Heart left ventricle (tissue), 16 donors: Measurements from ENCODE around the gene DNM1. TPM values are rescaled to one million over a fixed set of nuclear protein-coding genes. Genes with fewer than 3 reads are reported as not detected.

Experiments used
- ATAC-seq, 4 donors: fragments of 200-7000 bp; cut with Tn5 transposase; one replicate each; pipeline ENCODE4 v1.9.1; 2020 to 2022; ENCODE audit warnings: moderate library complexity in 4 of 4, mild to moderate bottlenecking in 3 of 4, moderate number of reproducible peaks in 1 of 4
- DNase-seq, 5 donors: peaks; one replicate each; pipeline ENCODE4 v3.0.0-alpha.2; 2020
- H3K27ac ChIP-seq, 12 donors: fragments of 200-600 bp; sonication (generic) in 4 of 12; one replicate each; pipeline versions ENCODE4 v1.5.0 to v1.8.0; 2016 to 2022; ENCODE audit warnings: mild to moderate bottlenecking in 2 of 12
- H3K27me3 ChIP-seq, 9 donors: fragments of 200-600 bp; sonication (generic) in 2 of 9; one replicate each; pipeline versions ENCODE4 v1.5.1 to v1.8.0; 2016 to 2022; ENCODE audit warnings: mild to moderate bottlenecking in 3 of 9
- H3K36me3 ChIP-seq, 9 donors: fragments of 200-600 bp; sonication (generic) in 2 of 9; one replicate each; pipeline versions ENCODE4 v1.5.0 to v1.8.0; 2018 to 2022; ENCODE audit warnings: mild to moderate bottlenecking in 2 of 9
- H3K4me1 ChIP-seq, 12 donors: fragments of 200-600 bp; sonication (generic) in 4 of 12; one replicate each; pipeline versions ENCODE4 v1.5.0 to v1.8.0; 2016 to 2022; ENCODE audit warnings: mild to moderate bottlenecking in 3 of 12
- H3K4me3 ChIP-seq, 12 donors: fragments of 200-600 bp; sonication (generic) in 4 of 12; one replicate each; pipeline versions ENCODE4 v1.5.0 to v1.8.0; 2017 to 2022; ENCODE audit warnings: mild to moderate bottlenecking in 9 of 12, moderate library complexity in 4 of 12
- H3K9me3 ChIP-seq, 12 donors: fragments of 200-600 bp; sonication (generic) in 4 of 12; one replicate each; pipeline versions ENCODE4 v1.5.0 to v1.8.0; 2016 to 2022; ENCODE audit warnings: mild to moderate bottlenecking in 1 of 12
- POLR2A ChIP-seq, 2 donors: fragments of 450-650 bp; IDR thresholded peaks; one replicate each; pipeline ENCODE4 v1.6.1; 2017; ENCODE audit warnings: antibody characterized with exemption in 2 of 2, mild to moderate bottlenecking in 2 of 2, moderate library complexity in 2 of 2
- WGBS, 4 donors: extraction: QIAGEN DNeasy Blood & Tissue Kit in 2 of 4; methylation state at CpG; one replicate each; pipeline versions ENCODE4 v1.1.5 to v1.1.7; 2013 to 2018; 5-methylcytosine and 5-hydroxymethylcytosine counted together
- intact Hi-C, 10 donors: fragments of 100-400 bp; cut with DNase I; formaldehyde crosslinking; loops; one replicate each; pipeline versions ENCODE4 v1.11.1 to v1.14.2; 2022
- polyA plus RNA-seq, 2 donors: library from polyadenylated mRNA; stranded (reverse); fragments of 200-250 nt; gene quantifications; one replicate each; pipeline ENCODE4 v1.2.3, GENCODE V29; 2013
- total RNA-seq, 9 donors: library from RNA; depleted of rRNA in 2 of 9; stranded (reverse); fragments of >200 nt in 2 of 9; fragmentation: NEBNext Ultra II Directional in 3 of 9; extraction: Animal tissue kit (Norgen Biotek cat#: 25700) in 3 of 9; gene quantifications; one replicate each; pipeline versions ENCODE4 v1.1.0 to v1.2.4, GENCODE V29; 2016 to 2023
- TF ChIP-seq, protein P1 (sequence below), 12 donors: fragments of 200-600 bp; sonication (generic) in 4 of 12; IDR thresholded peaks; one replicate each; pipeline versions ENCODE4 v1.5.0 to v1.8.0; 2018 to 2022; ENCODE audit warnings: antibody characterized with exemption in 12 of 12, mild to moderate bottlenecking in 5 of 12
- donor health status: ischemic (EF 13 %, LVEDD 7.1; RV severe dilation, severe dysfunction).
- donor health status: healthy with polysubstance abuse.
- donor health status: DM: no; HTN: yes; CAD: no.
- donor health status: DM: no; HTN: no; CAD: no.
- donor health status: ischemic (EF 25% LVEDD 6.9; RV normal size, moderate dysfunction).
- donor health status: ischemic (EF 25% LVEDD 5.7; RV mildly dilated, moderate dysfunction).
- donor health status: healthy.
- donor health status: DM: yes; HTN: yes; CAD: no.
- donor health status: ischemic (EF 35%, LVEDD 5.7; RV mildly dilated, moderate dysfunction).
- donor health status: nonischemic (EF 11% LVEDD 7.7; RV severe dilation, severe dysfunction).
- donor health status: DM: yes; HTN: yes; CAD: no.
- donor health status: PGD.
- donor health status: ischemic (EF 29% LVEDD 5.4; RV normal size, mild dysfunction).
- donor health status: nonischemic (EF 23%, LVEDD 6.1; RV moderate dilation, normal function).

Gene DNM1
- total and polyA plus RNA-seq, 11 donors = 1.6 to 17.2 (median 3.6) TPM

DNA sequence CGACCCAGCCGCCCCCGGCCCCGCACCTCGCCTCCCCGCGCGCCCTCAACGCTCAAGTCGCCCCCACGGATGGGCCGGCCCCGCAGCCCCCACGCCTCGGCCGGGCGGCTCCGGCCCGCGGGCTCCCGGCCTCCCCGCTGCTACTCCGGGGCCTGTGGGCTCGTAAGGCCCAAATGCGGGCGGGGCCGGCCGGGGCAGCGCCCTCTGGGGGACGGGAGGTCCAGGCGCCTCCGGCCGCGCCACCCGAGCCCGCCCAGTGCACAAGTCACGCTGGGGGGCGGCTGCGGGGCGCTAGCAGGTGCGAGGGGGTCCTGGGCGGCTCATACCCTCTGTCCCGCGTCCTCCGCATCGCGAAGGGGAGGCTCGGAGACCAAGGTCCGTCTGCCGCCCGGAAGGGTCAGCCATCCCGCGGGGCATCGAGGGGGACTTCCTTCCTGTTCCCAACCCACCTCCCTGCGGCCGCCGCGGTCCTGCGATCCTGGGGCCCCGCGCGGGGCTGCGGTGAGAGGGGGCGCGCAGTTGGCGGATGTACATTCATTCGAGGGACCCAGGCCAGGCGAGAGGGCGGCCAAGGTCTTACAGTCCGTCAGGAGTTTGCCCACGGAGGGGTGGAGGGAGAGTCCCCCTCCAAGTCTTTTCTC lies 11.7 kb upstream of the DNM1 start, which contains the start of gene CIZ1:
Gene CIZ1, minus strand, starts transcription at position 167 of the 641 bp plus-strand sequence. CDS start 715 bp downstream, outside the sequence.
- WGBS, 4 donors = 0 to 1% (median 0%) methylated on average over 17 to 71 of the region's 71 CpGs
- H3K27ac ChIP-seq = peak within 1 kb of the TSS; percentile 62 to 93 (median 90)
- H3K36me3 ChIP-seq = peaks cover 0 to 38% (median 31%) of the 10 kb centered on the region in 9 donors
- TF ChIP-seq, protein P1, sequence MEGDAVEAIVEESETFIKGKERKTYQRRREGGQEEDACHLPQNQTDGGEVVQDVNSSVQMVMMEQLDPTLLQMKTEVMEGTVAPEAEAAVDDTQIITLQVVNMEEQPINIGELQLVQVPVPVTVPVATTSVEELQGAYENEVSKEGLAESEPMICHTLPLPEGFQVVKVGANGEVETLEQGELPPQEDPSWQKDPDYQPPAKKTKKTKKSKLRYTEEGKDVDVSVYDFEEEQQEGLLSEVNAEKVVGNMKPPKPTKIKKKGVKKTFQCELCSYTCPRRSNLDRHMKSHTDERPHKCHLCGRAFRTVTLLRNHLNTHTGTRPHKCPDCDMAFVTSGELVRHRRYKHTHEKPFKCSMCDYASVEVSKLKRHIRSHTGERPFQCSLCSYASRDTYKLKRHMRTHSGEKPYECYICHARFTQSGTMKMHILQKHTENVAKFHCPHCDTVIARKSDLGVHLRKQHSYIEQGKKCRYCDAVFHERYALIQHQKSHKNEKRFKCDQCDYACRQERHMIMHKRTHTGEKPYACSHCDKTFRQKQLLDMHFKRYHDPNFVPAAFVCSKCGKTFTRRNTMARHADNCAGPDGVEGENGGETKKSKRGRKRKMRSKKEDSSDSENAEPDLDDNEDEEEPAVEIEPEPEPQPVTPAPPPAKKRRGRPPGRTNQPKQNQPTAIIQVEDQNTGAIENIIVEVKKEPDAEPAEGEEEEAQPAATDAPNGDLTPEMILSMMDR (IDR thresholded peaks at IDR 0.05) = peak; percentile 54 to 98 (median 84)
- TF ChIP-seq POLR2A (IDR thresholded peaks at IDR 0.05) = peak in 1 of 2 donors; percentile 57
- H3K4me1 ChIP-seq = peaks cover 7 to 31% (median 18%) of the 10 kb centered on the region in 12 donors
- no peaks in the 10 kb centered on the region for H3K27me3 ChIP-seq
- H3K4me3 ChIP-seq = peak within 1 kb of the TSS; percentile 72 to 98 (median 90)
- intact Hi-C loops = loop anchor here in 2 of 10 donors (5.0 to 10.0 kb wide), 2 partner anchors 153 to 436 kb away; partner anchors contain the start of gene SLC27A4 (in 1 of the 2)
- peak; percentile 59 to 94 (median 90) for ATAC-seq
- no peaks in the 10 kb centered on the region for H3K9me3 ChIP-seq
- DNase-seq = peak; percentile 79 to 91 (median 84)

DNA sequence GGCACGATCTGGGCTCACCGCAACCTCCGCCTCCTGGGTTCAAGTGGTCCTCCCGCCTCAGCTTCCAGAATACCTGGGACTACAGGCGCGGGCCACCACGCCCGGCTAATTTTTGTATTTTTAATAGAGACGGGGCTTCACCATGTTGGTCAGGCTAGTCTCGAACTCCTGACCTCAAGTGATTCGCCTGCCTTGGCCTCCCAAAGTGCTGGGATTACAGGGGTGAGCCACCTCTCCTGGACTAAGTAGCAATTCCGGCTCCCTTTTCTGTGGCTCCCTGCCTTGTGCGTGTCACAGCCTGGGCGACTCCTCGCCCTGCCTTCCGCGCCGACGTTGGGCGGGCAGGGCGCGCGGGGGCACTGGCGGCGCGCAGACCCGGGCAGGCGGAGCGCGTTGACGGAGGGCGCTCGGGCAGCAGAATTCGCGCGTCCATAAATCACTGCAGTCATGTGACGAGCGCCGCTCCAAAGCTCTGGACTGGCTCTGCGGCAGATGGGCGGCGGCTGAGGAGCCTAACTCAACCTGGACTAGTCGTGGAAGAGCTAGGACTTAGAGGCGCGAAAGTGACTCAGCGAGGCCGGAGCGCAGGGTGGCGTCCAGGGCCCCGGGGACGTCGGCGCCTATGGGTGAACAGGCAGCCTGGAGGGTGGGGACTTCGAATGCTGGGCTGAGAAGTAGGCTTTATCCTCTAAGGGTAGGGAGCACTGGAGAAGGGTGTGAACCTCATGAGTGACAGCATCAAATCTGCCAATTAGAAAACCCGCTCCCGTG lies 10.4 kb upstream of the DNM1 start:
- ATAC-seq (peak; percentile 47 to 83 (median 74)), DNase-seq (peak; percentile 75 to 91 (median 81))
- H3K4me3 ChIP-seq = peak overlapping the region in 10 of 12 donors; percentile 28 to 98 (median 90)
- H3K27ac ChIP-seq = peak overlapping the region in 11 of 12 donors; percentile 30 to 93 (median 90)
- peak in 1 of 2 donors; percentile 45 for TF ChIP-seq POLR2A (IDR thresholded peaks at IDR 0.05)
- TF ChIP-seq, protein P1 (IDR thresholded peaks at IDR 0.05) = peak in 7 of 12 donors; percentile 29 to 76 (median 53)
- 10 to 43% (median 20%) methylated on average over 49 to 56 of the region's 56 CpGs for WGBS, 4 donors
- H3K4me1 ChIP-seq = peaks cover 7 to 31% (median 18%) of the 10 kb centered on the region in 12 donors
- intact Hi-C loops = loop anchor here in 2 of 10 donors (5.0 to 10.0 kb wide), 2 partner anchors 152 to 435 kb away; partner anchors contain the start of gene SLC27A4 (in 1 of the 2)
- no peaks in the 10 kb centered on the region for H3K9me3 ChIP-seq
- H3K36me3 ChIP-seq = peaks cover 0 to 25% (median 20%) of the 10 kb centered on the region in 9 donors
- H3K27me3 ChIP-seq = no peaks in the 10 kb centered on the region

- H3K9me3 ChIP-seq = no peaks in the 10 kb centered on the region
- H3K27ac ChIP-seq = peak overlapping the region in 9 of 12 donors; percentile 30 to 93 (median 90)
- DNase-seq (no peak), ATAC-seq (no peak)
- intact Hi-C loops = loop anchor here in 2 of 10 donors (5.0 to 10.0 kb wide), 2 partner anchors 151 to 434 kb away; partner anchors contain the start of gene SLC27A4 (in 1 of the 2)
- peak overlapping the region in 4 of 12 donors; percentile 80 to 98 (median 94) for H3K4me3 ChIP-seq
- peaks cover 0 to 18% (median 12%) of the 10 kb centered on the region in 9 donors for H3K36me3 ChIP-seq
- no peaks in the 10 kb centered on the region for H3K27me3 ChIP-seq
- 81 to 88% (median 83%) methylated on average over 14 of the region's 14 CpGs for WGBS, 4 donors
- TF ChIP-seq, protein P1 (IDR thresholded peaks at IDR 0.05) = no peak
- peaks cover 7 to 31% (median 18%) of the 10 kb centered on the region in 12 donors for H3K4me1 ChIP-seq
Measured at GRCh38 chr9:128193469-128194096, 9.6 kb upstream of the DNM1 start.
